PC-9 (cell line): ENCODE measurements around the gene PTK6. TPM values are rescaled to one million over a fixed set of nuclear protein-coding genes. Genes with fewer than 3 reads are reported as not detected.

Source experiments
- BruUV-seq: library from RNA; stranded (reverse); fragments of 400-500 nt; replicated peaks from 2 replicates; lab custom pipeline; 2021; lab: Mats Ljungman, UMichigan
- CTCF ChIA-PET: fragments of 300-600 bp; sonication (Branson Sonifier 250); formaldehyde crosslinking; loops from one replicate; lab custom pipeline; 2022; ENCODE audit warnings: antibody characterized with exemption; lab: Charles Lee
- POLR2A ChIA-PET: fragments of 300-600 bp; sonication (Branson Sonifier 250); formaldehyde crosslinking; loops from one replicate; lab custom pipeline; 2022; ENCODE audit warnings: antibody characterized with exemption; ENCODE audit not compliant: unreplicated experiment; lab: Charles Lee
- DNase-seq, 2 experiments: peaks; one replicate each; pipeline versions ENCODE4 v3.0.0 to v3.0.0-alpha.2; 2015 to 2022; ENCODE audit warnings: mixed read lengths in 1 of 2
- H2AFZ ChIP-seq: fragments of 200-600 bp; sonication (generic); 2 replicates; pipeline ENCODE4 v1.8.1; 2017; ENCODE audit warnings: antibody characterized with exemption
- H3F3A ChIP-seq: fragments of 200-600 bp; sonication (generic); 2 replicates; pipeline ENCODE4 v1.8.1; 2017; ENCODE audit warnings: antibody characterized with exemption, mild to moderate bottlenecking, low read depth; ENCODE audit not compliant: insufficient read depth
- H3K27ac ChIP-seq: fragments of 200-600 bp; sonication (generic); 2 replicates; pipeline ENCODE4 v1.6.1; 2016; ENCODE audit warnings: mixed run types
- H3K27me3 ChIP-seq: fragments of 200-600 bp; sonication (generic); 2 replicates; pipeline ENCODE4 v1.6.1; 2016; ENCODE audit warnings: low read depth, mixed run types; ENCODE audit not compliant: insufficient read depth
- H3K36me3 ChIP-seq: fragments of 200-600 bp; sonication (generic); 2 replicates; pipeline ENCODE4 v1.6.1; 2016; ENCODE audit warnings: low read depth, mixed run types
- H3K4me1 ChIP-seq: fragments of 200-600 bp; sonication (generic); replicated peaks from 2 replicates; pipeline ENCODE4 v1.6.1; 2016; ENCODE audit warnings: mixed run types; ENCODE audit not compliant: insufficient read depth
- H3K4me2 ChIP-seq: fragments of 200-600 bp; sonication (generic); 2 replicates; pipeline ENCODE4 v1.6.1; 2017; ENCODE audit warnings: mixed run types
- H3K4me3 ChIP-seq: fragments of 200-600 bp; sonication (generic); 2 replicates; pipeline ENCODE4 v1.6.1; 2016; ENCODE audit warnings: mixed run types
- H3K79me2 ChIP-seq: fragments of 200-600 bp; sonication (generic); 2 replicates; pipeline ENCODE4 v1.6.1; 2017; ENCODE audit warnings: low read depth, mixed run types
- H3K9me2 ChIP-seq: fragments of 200-600 bp; sonication (generic); 2 replicates; pipeline ENCODE4 v1.8.1; 2017; ENCODE audit warnings: mild to moderate bottlenecking; ENCODE audit not compliant: insufficient read depth
- H3K9me3 ChIP-seq: fragments of 200-600 bp; sonication (generic); 2 replicates; pipeline ENCODE4 v1.8.1; 2016; ENCODE audit warnings: low read depth; ENCODE audit not compliant: insufficient read depth
- H4K20me1 ChIP-seq: fragments of 200-600 bp; sonication (generic); 2 replicates; pipeline ENCODE4 v1.8.1; 2017; ENCODE audit not compliant: insufficient read depth
- CTCF ChIP-seq: fragments of 200-600 bp; sonication (generic); conservative IDR thresholded peaks from 2 replicates; pipeline ENCODE4 v1.6.1; 2017; ENCODE audit warnings: mixed run types, antibody characterized with exemption, mild to moderate bottlenecking, moderate library complexity
- EZH2 ChIP-seq: fragments of 200-600 bp; sonication (generic); IDR thresholded peaks from 2 replicates; pipeline ENCODE4 v1.8.0; 2017; ENCODE audit warnings: antibody characterized with exemption, low read depth
- intact Hi-C: fragments of 100-400 bp; cut with micrococcal nuclease; formaldehyde crosslinking; loops from one replicate; pipeline ENCODE4 v1.10.0; 2022; ENCODE audit not compliant: unreplicated experiment
- total RNA-seq: library from RNA; stranded (reverse); gene quantifications from 2 replicates; pipeline ENCODE4 v1.2.3, GENCODE V29; 2021

The PTK6 gene
- total RNA-seq, 1 experiment from 2014 or later = 12.9 TPM

DNA sequence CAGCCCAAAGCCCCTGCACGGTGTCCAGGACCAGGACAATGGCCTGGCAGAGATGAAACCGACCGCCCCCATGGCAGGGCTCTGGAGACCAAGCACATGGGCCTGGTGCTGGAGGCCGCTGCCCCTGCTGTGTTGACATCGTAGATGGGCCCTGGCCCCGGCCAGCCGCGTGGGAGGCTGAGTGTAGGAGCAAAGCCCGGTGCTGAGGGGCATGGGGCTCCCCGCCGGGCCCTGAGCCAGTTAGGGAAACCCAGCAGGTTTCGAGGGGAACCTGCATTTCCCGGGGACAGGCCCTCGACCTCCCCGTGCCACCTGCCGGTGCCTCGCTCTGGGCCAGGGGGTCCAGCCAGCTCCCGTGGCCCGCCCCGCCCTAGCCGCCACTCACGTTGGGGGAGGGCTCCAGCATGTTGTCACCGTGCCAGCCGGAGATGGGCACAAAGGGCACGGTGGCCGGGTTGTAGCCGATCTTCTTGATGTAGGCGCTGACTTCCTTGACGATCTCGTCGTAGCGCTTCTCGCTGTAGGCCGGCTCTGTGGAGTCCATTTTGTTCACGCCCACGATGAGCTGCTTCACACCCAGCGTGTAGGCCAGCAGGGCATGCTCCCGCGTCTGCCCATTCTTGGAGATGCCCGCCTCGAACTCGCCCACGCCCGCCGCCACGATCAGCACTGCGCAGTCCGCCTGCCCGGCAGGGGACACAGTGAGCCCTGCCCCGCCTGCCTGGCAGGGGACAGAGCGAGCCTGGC is 42.6 kb downstream of the PTK6 start:
- no TSS peak for BruUV-seq

GRCh38 chr20:63494084-63494419 is 43.1 kb downstream of the PTK6 start:
- Histone ChIP-seq H3K27ac (no peak overlapping the region), H4K20me1 (peaks cover 3% of the 10 kb centered on the region; the same call in 1 of the 2 replicates), H3K36me3 (no peaks in the 10 kb centered on the region), H3F3A (peaks cover 4% of the 10 kb centered on the region; the same call in 1 of the 2 replicates), H3K4me2 (no peak overlapping the region), H3K9me3 (no peaks in the 10 kb centered on the region), H3K9me2 (no peaks in the 10 kb centered on the region), H2AFZ (no peak overlapping the region), H3K4me1 (no peaks in the 10 kb centered on the region), H3K27me3 (peaks cover 13% of the 10 kb centered on the region; the same call in 1 of the 2 replicates), H3K4me3 (no peak overlapping the region), H3K79me2 (no peaks in the 10 kb centered on the region)
- no peak for TF ChIP-seq EZH2
- TF ChIP-seq CTCF = no peak
- intact Hi-C loops = loop anchor here (10.0 kb wide), 1 partner anchor 49 kb away; no protein-coding TSS in a partner anchor
- ChIA-PET CTCF (no interaction called here), POLR2A (interaction anchor here (0.7 kb wide), 1 partner anchor 29 kb away, joined by 3 read pairs; no protein-coding TSS in a partner anchor)
- DNase-seq = no peak
- BruUV-seq = no TSS peak

More for the DNA sequence above, 42.6 kb downstream of the PTK6 start:
- H3K36me3 ChIP-seq = no peaks in the 10 kb centered on the region
- no peaks in the 10 kb centered on the region for H3K9me2 ChIP-seq
- H3K9me3 ChIP-seq = no peaks in the 10 kb centered on the region
- ChIA-PET POLR2A (interaction anchor here (0.5 to 0.7 kb wide), 2 partner anchors 29 to 150 kb away, joined by 3 read pairs; no protein-coding TSS in a partner anchor), CTCF (no interaction called here)
- H3K4me3 ChIP-seq = no peak overlapping the region
- no peak for TF ChIP-seq EZH2
- TF ChIP-seq CTCF = no peak
- H3K79me2 ChIP-seq = no peaks in the 10 kb centered on the region
- H2AFZ ChIP-seq = no peak overlapping the region
- H3K27ac ChIP-seq = no peak overlapping the region
- no peak overlapping the region for H3K4me2 ChIP-seq
- intact Hi-C loops = loop anchor here (10.0 kb wide), 1 partner anchor 50 kb away; no protein-coding TSS in a partner anchor
- no peaks in the 10 kb centered on the region for H3K4me1 ChIP-seq
- peaks cover 3% of the 10 kb centered on the region; the same call in 1 of the 2 replicates for H4K20me1 ChIP-seq
- peaks cover 17% of the 10 kb centered on the region for H3K27me3 ChIP-seq
- H3F3A ChIP-seq = peaks cover 4% of the 10 kb centered on the region; the same call in 1 of the 2 replicates
- no peak for DNase-seq

DNA sequence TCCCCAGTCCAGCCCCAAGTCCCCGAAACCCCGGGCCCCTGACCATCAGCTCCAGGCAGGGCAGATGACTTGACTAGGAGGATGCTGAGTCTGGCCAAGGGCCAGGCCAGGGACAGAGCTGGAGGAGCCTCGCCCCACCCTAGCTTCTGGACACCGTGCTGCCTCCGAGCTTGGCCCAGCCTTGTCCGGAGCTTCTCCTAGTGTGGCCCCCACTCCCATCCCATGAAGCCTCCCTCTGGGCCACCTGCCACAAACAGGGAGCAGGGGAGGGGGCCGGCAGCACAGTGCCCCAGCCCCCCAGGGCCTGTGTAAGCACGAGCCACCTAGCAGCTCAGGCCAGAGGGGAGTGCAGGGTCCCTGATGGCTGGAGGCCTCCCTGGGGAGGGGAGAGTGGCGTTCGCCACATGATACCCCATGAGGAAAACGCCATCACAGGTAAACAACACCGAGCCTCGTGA is 43.6 kb downstream of the PTK6 start:
- Histone ChIP-seq H3K9me3 (no peaks in the 10 kb centered on the region), H3K4me3 (no peak overlapping the region), H3F3A (peaks cover 4% of the 10 kb centered on the region; the same call in 1 of the 2 replicates), H3K36me3 (no peaks in the 10 kb centered on the region), H2AFZ (no peak overlapping the region), H3K79me2 (no peaks in the 10 kb centered on the region), H3K27me3 (peaks cover 11% of the 10 kb centered on the region; the same call in 1 of the 2 replicates), H3K4me1 (no peaks in the 10 kb centered on the region), H3K9me2 (no peaks in the 10 kb centered on the region), H3K4me2 (no peak overlapping the region), H4K20me1 (peaks cover 3% of the 10 kb centered on the region; the same call in 1 of the 2 replicates), H3K27ac (no peak overlapping the region)
- BruUV-seq = no TSS peak
- intact Hi-C loops = loop anchor here (10.0 kb wide), 1 partner anchor 49 kb away; no protein-coding TSS in a partner anchor
- CTCF ChIA-PET = no interaction called here
- no peak for DNase-seq
- TF ChIP-seq EZH2 (no peak), CTCF (no peak)
- POLR2A ChIA-PET = interaction anchor here (0.7 kb wide), 1 partner anchor 28 kb away, joined by 3 read pairs; no protein-coding TSS in a partner anchor
